Measurements from ENCODE around the gene MCRS1. TPM values are rescaled to one million over a fixed set of nuclear protein-coding genes. Genes with fewer than 3 reads are reported as not detected.
A peak's percentile ranks its signal among the peaks of the same experiment; 100 is the strongest.

Gene MCRS1
- polyA plus RNA-seq, 3 donors: 50.3 to 88.8 (median 52.3) TPM

DNA sequence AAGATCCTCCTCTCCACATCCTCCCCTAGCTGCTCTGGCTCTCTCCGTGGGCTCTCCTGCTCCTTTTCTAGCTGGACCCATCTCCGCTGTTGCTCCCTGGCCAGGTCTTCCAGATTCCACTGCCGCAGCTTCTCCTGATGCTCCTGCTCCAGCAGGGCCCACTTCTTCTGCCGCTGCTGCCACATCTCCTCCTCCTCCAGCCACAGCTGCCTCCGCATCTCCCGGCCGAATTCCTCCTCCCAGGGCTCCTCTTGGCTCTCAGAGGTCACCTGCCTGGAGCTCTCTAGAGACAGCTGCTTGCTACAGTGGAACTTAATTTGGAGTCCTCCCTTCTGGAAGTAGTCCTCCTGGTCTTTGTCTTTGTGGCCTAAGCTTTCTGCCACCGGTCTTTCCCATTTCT lies 32.0 kb upstream of the MCRS1 start:
- Histone ChIP-seq H3K9ac (ENCODE audit: insufficient read depth, low read length, poor library complexity, severe bottlenecking) (no peak overlapping the region), H3K4me2 (replicated peaks; ENCODE audit: extremely low read depth, low read length, poor library complexity, severe bottlenecking) (no peak overlapping the region), H3K9me3 (replicated peaks in 1 of 2; ENCODE audit: control insufficient read depth in 1 of 2, insufficient read depth in 1 of 2, low read length in 2 of 2) (no peaks in the 10 kb centered on the region), H3K4me1 (ENCODE audit: control insufficient read depth in 1 of 2, insufficient read depth in 2 of 2, low read length in 2 of 2) (no peaks in the 10 kb centered on the region), H3K36me3 (replicated peaks in 1 of 2; ENCODE audit: control insufficient read depth in 1 of 2, insufficient read depth in 2 of 2, low read length in 2 of 2) (no peaks in the 10 kb centered on the region), H3K27ac (ENCODE audit: low read depth in 1 of 2, low read length in 2 of 2) (no peak overlapping the region), H2AFZ (ENCODE audit: insufficient read depth, low read depth, low read length, poor library complexity, severe bottlenecking) (no peak overlapping the region), H3K27me3 (ENCODE audit: control insufficient read depth in 2 of 2, insufficient read depth in 2 of 2, low read length in 2 of 2) (no peaks in the 10 kb centered on the region), H3K79me2 (ENCODE audit: insufficient read depth, low read length) (no peaks in the 10 kb centered on the region), H3K4me3 (replicated peaks in 1 of 3; ENCODE audit: low read depth in 2 of 3, low read length in 3 of 3) (no peak overlapping the region), H4K20me1 (ENCODE audit: insufficient read depth, low read length) (no peaks in the 10 kb centered on the region)
- no peak overlapping the region for H3K27ac Mint-ChIP-seq
- no peaks in the 10 kb centered on the region for H3K36me3 Mint-ChIP-seq
- TF ChIP-seq CTCF (IDR thresholded peaks at IDR 0.05): no peak
- no peak for DNase-seq
- H3K4me3 Mint-ChIP-seq: no peak overlapping the region
- peaks cover 2 to 6% (median 3%) of the 10 kb centered on the region in 3 donors for H3K27me3 Mint-ChIP-seq (ENCODE audit: low read depth in 3 of 3)
- WGBS (ENCODE audit: insufficient coverage): 97% methylated on average over 8 of the region's 8 CpGs
- H3K4me1 Mint-ChIP-seq: peaks cover 3% of the 10 kb centered on the region
- intact Hi-C loops (cut with micrococcal nuclease): no loop called here
- H3K9me3 Mint-ChIP-seq: no peaks in the 10 kb centered on the region

DNA sequence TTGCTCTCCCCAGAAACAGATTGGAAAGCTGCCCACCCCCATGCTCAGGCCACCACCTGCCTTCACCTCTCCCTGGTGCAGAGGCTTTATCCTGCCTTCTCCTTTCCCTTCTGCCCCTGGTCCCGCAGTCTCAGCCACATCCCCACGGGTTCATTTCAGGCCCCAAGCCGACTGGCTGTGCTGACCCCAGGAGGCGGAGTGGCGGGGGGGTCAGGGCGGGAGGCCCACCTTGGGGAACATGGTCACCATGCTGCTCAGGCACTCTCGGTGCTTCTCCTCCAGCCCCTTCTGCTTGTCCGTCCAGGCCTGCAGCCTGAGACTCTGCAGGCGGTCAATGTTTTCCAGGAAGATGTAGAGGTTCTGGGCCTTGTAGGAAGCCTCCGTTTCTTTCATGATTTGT lies 30.6 kb upstream of the MCRS1 start:
- 98% methylated on average over 6 of the region's 10 CpGs for WGBS (ENCODE audit: insufficient coverage)
- H3K27me3 Mint-ChIP-seq (ENCODE audit: low read depth in 3 of 3): peaks cover 0 to 2% (median 1%) of the 10 kb centered on the region in 3 donors
- no peaks in the 10 kb centered on the region for H3K4me1 ChIP-seq (ENCODE audit: control insufficient read depth in 1 of 2, insufficient read depth in 2 of 2, low read length in 2 of 2)

More for the DNA sequence above, 30.6 kb upstream of the MCRS1 start:
- H4K20me1 ChIP-seq (ENCODE audit: insufficient read depth, low read length): no peaks in the 10 kb centered on the region
- H3K9me3 ChIP-seq (replicated peaks in 1 of 2; ENCODE audit: control insufficient read depth in 1 of 2, insufficient read depth in 1 of 2, low read length in 2 of 2): no peaks in the 10 kb centered on the region
- no peaks in the 10 kb centered on the region for H3K9me3 Mint-ChIP-seq
- no peaks in the 10 kb centered on the region for H3K36me3 ChIP-seq (replicated peaks in 1 of 2; ENCODE audit: control insufficient read depth in 1 of 2, insufficient read depth in 2 of 2, low read length in 2 of 2)
- H3K9ac ChIP-seq (ENCODE audit: insufficient read depth, low read length, poor library complexity, severe bottlenecking): no peak overlapping the region
- H2AFZ ChIP-seq (ENCODE audit: insufficient read depth, low read depth, low read length, poor library complexity, severe bottlenecking): no peak overlapping the region
- H3K4me3 ChIP-seq (replicated peaks in 1 of 3; ENCODE audit: low read depth in 2 of 3, low read length in 3 of 3): no peak overlapping the region
- no peak overlapping the region for H3K27ac ChIP-seq (ENCODE audit: low read depth in 1 of 2, low read length in 2 of 2)
- no peak overlapping the region for H3K4me2 ChIP-seq (replicated peaks; ENCODE audit: extremely low read depth, low read length, poor library complexity, severe bottlenecking)
- no peaks in the 10 kb centered on the region for H3K36me3 Mint-ChIP-seq
- no peaks in the 10 kb centered on the region for H3K79me2 ChIP-seq (ENCODE audit: insufficient read depth, low read length)
- intact Hi-C loops (cut with micrococcal nuclease): no loop called here
- H3K4me1 Mint-ChIP-seq: peaks cover 3% of the 10 kb centered on the region
- H3K4me3 Mint-ChIP-seq: no peak overlapping the region
- DNase-seq: no peak
- no peak for TF ChIP-seq CTCF (IDR thresholded peaks at IDR 0.05)
- H3K27me3 ChIP-seq (ENCODE audit: control insufficient read depth in 2 of 2, insufficient read depth in 2 of 2, low read length in 2 of 2): no peaks in the 10 kb centered on the region
- peak overlapping the region in 1 of 7 donors; percentile 64 for H3K27ac Mint-ChIP-seq
